Loucy (cell line): ENCODE measurements around the gene MAP4K5.
A peak's percentile ranks its signal among the peaks of the same experiment; 100 is the strongest.

Source experiments
- H2AFZ ChIP-seq: fragments of 200-600 bp; sonication (generic); 2 replicates; pipeline ENCODE4 v1.6.0; 2016; ENCODE audit warnings: antibody characterized with exemption, mild to moderate bottlenecking, low read length, moderate library complexity
- H3F3A ChIP-seq: fragments of 200-600 bp; 2 replicates; pipeline ENCODE4 v1.6.0; 2016; ENCODE audit warnings: antibody characterized with exemption, low read depth, mild to moderate bottlenecking
- H3K27me3 ChIP-seq: fragments of 200-600 bp; sonication (generic); 2 replicates; pipeline ENCODE4 v1.6.1; 2014; ENCODE audit warnings: low read length, mild to moderate bottlenecking; ENCODE audit not compliant: insufficient read depth, poor library complexity, severe bottlenecking
- H3K36me3 ChIP-seq: fragments of 200-600 bp; sonication (generic); 2 replicates; pipeline ENCODE4 v1.6.1; 2016; ENCODE audit warnings: low read length; ENCODE audit not compliant: insufficient read depth
- H3K4me1 ChIP-seq: fragments of 200-600 bp; sonication (generic); 2 replicates; pipeline ENCODE4 v1.5.1; 2014; ENCODE audit warnings: low read length, mild to moderate bottlenecking; ENCODE audit not compliant: insufficient read depth, poor library complexity, severe bottlenecking
- H3K4me2 ChIP-seq: fragments of 200-600 bp; sonication (generic); 2 replicates; pipeline ENCODE4 v1.6.0; 2014; ENCODE audit warnings: antibody characterized with exemption, low read length, low read depth, mild to moderate bottlenecking; ENCODE audit not compliant: poor library complexity, severe bottlenecking
- H3K4me3 ChIP-seq: fragments of 200-600 bp; sonication (generic); 2 replicates; pipeline ENCODE4 v1.5.1; 2014; ENCODE audit warnings: low read length, mild to moderate bottlenecking, mixed read lengths; ENCODE audit not compliant: poor library complexity, severe bottlenecking
- H3K79me2 ChIP-seq: fragments of 200-600 bp; sonication (generic); 2 replicates; pipeline ENCODE4 v1.6.1; 2014; ENCODE audit warnings: low read length; ENCODE audit not compliant: insufficient read depth
- H3K9ac ChIP-seq: fragments of 200-600 bp; sonication (generic); 2 replicates; pipeline ENCODE4 v1.6.0; 2014; ENCODE audit warnings: mild to moderate bottlenecking, low read depth, low read length, moderate library complexity; ENCODE audit not compliant: poor library complexity, severe bottlenecking
- H3K9me2 ChIP-seq: fragments of 200-600 bp; sonication (generic); replicated peaks from 2 replicates; pipeline ENCODE4 v1.6.1; 2016; ENCODE audit warnings: low read depth, low read length, mixed read lengths
- H3K9me3 ChIP-seq: fragments of 200-600 bp; sonication (generic); 2 replicates; pipeline ENCODE4 v1.6.1; 2014; ENCODE audit warnings: mild to moderate bottlenecking, antibody characterized with exemption, low read length, low read depth; ENCODE audit not compliant: insufficient read depth
- H4K20me1 ChIP-seq: fragments of 200-600 bp; sonication (generic); 2 replicates; pipeline ENCODE4 v1.6.0; 2014; ENCODE audit warnings: antibody characterized with exemption, low read length, mild to moderate bottlenecking; ENCODE audit not compliant: insufficient read depth, poor library complexity, severe bottlenecking
- EZH2phosphoT487 ChIP-seq: fragments of 200-600 bp; IDR thresholded peaks from 2 replicates; pipeline ENCODE4 v1.6.1; 2018; ENCODE audit warnings: antibody characterized with exemption, mild to moderate bottlenecking, moderate library complexity, borderline replicate concordance
- TF ChIP-seq, protein P1 (sequence below): fragments of 200-600 bp; sonication (generic); conservative IDR thresholded peaks from 2 replicates; pipeline ENCODE4 v1.5.1; 2014; ENCODE audit warnings: mild to moderate bottlenecking, antibody characterized with exemption, low read length

Gene MAP4K5

GRCh38 chr14:50399251-50400032, 132.9 kb downstream of the MAP4K5 start:
- Histone ChIP-seq H3K79me2 (no peaks in the 10 kb centered on the region), H3K9ac (no peak overlapping the region), H3K9me3 (no peaks in the 10 kb centered on the region), H4K20me1 (no peaks in the 10 kb centered on the region), H3K36me3 (no peaks in the 10 kb centered on the region), H3K4me3 (no peak overlapping the region), H3K4me2 (no peak overlapping the region), H3F3A (peaks cover 12% of the 10 kb centered on the region), H2AFZ (no peak overlapping the region), H3K4me1 (peaks cover 18% of the 10 kb centered on the region), H3K27me3 (no peaks in the 10 kb centered on the region), H3K9me2 (no peaks in the 10 kb centered on the region)
- TF ChIP-seq, protein P1, sequence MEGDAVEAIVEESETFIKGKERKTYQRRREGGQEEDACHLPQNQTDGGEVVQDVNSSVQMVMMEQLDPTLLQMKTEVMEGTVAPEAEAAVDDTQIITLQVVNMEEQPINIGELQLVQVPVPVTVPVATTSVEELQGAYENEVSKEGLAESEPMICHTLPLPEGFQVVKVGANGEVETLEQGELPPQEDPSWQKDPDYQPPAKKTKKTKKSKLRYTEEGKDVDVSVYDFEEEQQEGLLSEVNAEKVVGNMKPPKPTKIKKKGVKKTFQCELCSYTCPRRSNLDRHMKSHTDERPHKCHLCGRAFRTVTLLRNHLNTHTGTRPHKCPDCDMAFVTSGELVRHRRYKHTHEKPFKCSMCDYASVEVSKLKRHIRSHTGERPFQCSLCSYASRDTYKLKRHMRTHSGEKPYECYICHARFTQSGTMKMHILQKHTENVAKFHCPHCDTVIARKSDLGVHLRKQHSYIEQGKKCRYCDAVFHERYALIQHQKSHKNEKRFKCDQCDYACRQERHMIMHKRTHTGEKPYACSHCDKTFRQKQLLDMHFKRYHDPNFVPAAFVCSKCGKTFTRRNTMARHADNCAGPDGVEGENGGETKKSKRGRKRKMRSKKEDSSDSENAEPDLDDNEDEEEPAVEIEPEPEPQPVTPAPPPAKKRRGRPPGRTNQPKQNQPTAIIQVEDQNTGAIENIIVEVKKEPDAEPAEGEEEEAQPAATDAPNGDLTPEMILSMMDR: no peak
- TF ChIP-seq EZH2phosphoT487: no peak

DNA sequence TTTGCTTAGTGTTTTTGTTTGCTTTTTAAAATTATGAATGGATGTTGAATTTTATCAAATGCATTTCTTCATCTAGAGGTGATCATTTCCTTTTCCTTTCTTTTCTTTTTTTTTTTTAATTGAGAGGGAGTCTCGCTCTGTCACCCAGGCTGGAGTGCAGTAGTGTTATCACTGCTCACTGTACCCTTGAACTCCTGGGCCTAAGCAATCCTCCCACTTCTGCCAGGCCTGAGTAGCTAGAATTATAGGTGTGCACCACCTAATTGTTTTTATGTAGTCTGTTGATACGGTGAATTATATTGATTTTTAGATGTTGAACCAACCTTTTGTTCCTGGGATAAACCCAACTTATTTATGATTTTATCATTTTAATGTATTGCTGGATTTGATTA, 134.2 kb downstream of the MAP4K5 start:
- no peaks in the 10 kb centered on the region for H3K36me3 ChIP-seq
- peaks cover 23% of the 10 kb centered on the region for H3K4me1 ChIP-seq
- H3K79me2 ChIP-seq: no peaks in the 10 kb centered on the region
- peaks cover 6% of the 10 kb centered on the region; the same call in 1 of the 2 replicates for H3F3A ChIP-seq
- no peaks in the 10 kb centered on the region for H3K9me2 ChIP-seq
- H4K20me1 ChIP-seq: no peaks in the 10 kb centered on the region
- H3K4me2 ChIP-seq: no peak overlapping the region
- no peak overlapping the region for H3K4me3 ChIP-seq
- H2AFZ ChIP-seq: no peak overlapping the region
- TF ChIP-seq EZH2phosphoT487: no peak
- TF ChIP-seq, protein P1: no peak
- no peak overlapping the region for H3K9ac ChIP-seq
- no peaks in the 10 kb centered on the region for H3K9me3 ChIP-seq
- H3K27me3 ChIP-seq: no peaks in the 10 kb centered on the region

DNA sequence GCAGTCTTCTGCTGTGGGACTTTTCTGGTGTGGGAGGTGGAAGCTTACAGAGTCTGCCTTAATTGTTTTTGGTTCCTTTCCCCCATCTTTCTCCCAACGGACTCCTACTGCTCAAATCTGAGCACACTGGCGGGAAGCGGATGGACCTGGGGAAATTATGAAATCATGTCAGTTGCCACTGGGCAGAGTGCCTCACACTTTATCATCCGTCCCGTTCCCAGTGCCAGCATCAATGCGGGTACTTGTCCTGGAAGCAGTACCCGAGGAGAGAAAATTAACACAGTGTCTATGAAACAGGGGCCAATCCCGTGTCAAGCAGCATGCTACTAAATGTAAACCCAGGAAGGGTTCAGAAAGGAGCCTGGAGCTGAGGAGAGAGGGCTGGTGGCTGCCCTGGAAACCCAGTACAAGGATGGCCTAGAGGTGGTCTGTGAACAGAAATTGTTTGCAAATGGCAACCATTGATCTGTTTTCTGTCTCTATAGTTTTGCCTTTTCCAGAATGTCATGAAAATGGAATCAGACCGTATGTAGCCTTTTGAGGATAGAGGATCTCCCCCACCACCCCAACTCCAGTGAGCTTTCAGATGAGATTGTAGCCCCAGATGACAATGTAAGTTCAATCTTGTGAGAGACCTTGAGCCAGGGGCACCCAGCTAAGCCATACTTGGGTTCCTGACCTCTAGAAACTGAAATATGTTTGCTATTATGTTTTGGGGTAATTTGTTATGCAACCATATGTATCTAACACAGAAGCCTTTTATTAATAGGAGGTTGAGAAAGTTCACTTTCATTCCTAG, 134.8 kb downstream of the MAP4K5 start:
- H3K9me3 ChIP-seq: no peaks in the 10 kb centered on the region
- no peak overlapping the region; the same call in 1 of the 2 replicates for H2AFZ ChIP-seq
- no peaks in the 10 kb centered on the region for H3K79me2 ChIP-seq
- no peaks in the 10 kb centered on the region for H4K20me1 ChIP-seq
- H3K9me2 ChIP-seq: no peaks in the 10 kb centered on the region
- H3K27me3 ChIP-seq: no peaks in the 10 kb centered on the region
- peaks cover 6% of the 10 kb centered on the region; the same call in 1 of the 2 replicates for H3F3A ChIP-seq
- peak overlapping the region; percentile 75 for H3K4me3 ChIP-seq
- TF ChIP-seq EZH2phosphoT487: no peak
- TF ChIP-seq, protein P1: no peak
- H3K4me1 ChIP-seq: peaks cover 24% of the 10 kb centered on the region
- H3K4me2 ChIP-seq: peak overlapping the region; percentile 64
- no peaks in the 10 kb centered on the region for H3K36me3 ChIP-seq
- peak overlapping the region; percentile 44 for H3K9ac ChIP-seq
